MCF 10A (cell line): ENCODE data around the gene CASP1. TPM values are rescaled to one million over a fixed set of nuclear protein-coding genes. Genes with fewer than 3 reads are reported as not detected.

Source experiments
- BruUV-seq: library from RNA; stranded (reverse); fragments of 400-500 nt; replicated peaks from 2 replicates; lab custom pipeline; 2021; lab: Mats Ljungman, UMichigan
- CTCF ChIA-PET: fragments of 300-600 bp; sonication (Branson Sonifier 250); formaldehyde crosslinking; extraction: SDS; loops from one replicate; lab custom pipeline; 2021; ENCODE audit warnings: antibody characterized with exemption, inconsistent platforms; lab: Yijun Ruan, JAX
- POLR2A ChIA-PET: fragments of 300-600, 350-650 bp; sonication (Branson Sonifier 250); formaldehyde crosslinking; extraction: SDS; loops from one replicate; lab custom pipeline; 2020; ENCODE audit warnings: antibody characterized with exemption, inconsistent platforms; lab: Yijun Ruan, JAX
- DNase-seq: peaks from one replicate; pipeline ENCODE4 v3.0.0-alpha.2; 2018; ENCODE audit not compliant: unreplicated experiment
- H3K27ac Mint-ChIP-seq: one replicate; pipeline ENCODE4 v1.8.0; 2022; ENCODE audit warnings: mild to moderate bottlenecking, low read depth, mixed read lengths; ENCODE audit not compliant: unreplicated experiment
- H3K27me3 Mint-ChIP-seq: one replicate; pipeline ENCODE4 v1.8.0; 2022; ENCODE audit warnings: mixed read lengths; ENCODE audit not compliant: insufficient read depth, unreplicated experiment
- H3K36me3 Mint-ChIP-seq: one replicate; pipeline ENCODE4 v1.8.0; 2022; ENCODE audit warnings: mild to moderate bottlenecking, moderate library complexity, mixed read lengths; ENCODE audit not compliant: insufficient read depth, unreplicated experiment
- H3K4me1 Mint-ChIP-seq: one replicate; pipeline ENCODE4 v1.8.0; 2022; ENCODE audit warnings: mixed read lengths; ENCODE audit not compliant: insufficient read depth, unreplicated experiment
- H3K4me3 Mint-ChIP-seq: one replicate; pipeline ENCODE4 v1.8.0; 2022; ENCODE audit warnings: mild to moderate bottlenecking, moderate library complexity, mixed read lengths; ENCODE audit not compliant: unreplicated experiment
- H3K9me3 Mint-ChIP-seq: one replicate; pipeline ENCODE4 v1.8.0; 2022; ENCODE audit warnings: mixed read lengths; ENCODE audit not compliant: unreplicated experiment
- intact Hi-C: fragments of 100-400 bp; cut with micrococcal nuclease; formaldehyde crosslinking; loops from 2 replicates; pipeline ENCODE4 v1.14.1; 2022
- total RNA-seq: library from RNA; stranded (reverse); gene quantifications from 2 replicates; pipeline ENCODE4 v1.2.3, GENCODE V29; 2022
- TF ChIP-seq, protein P1 (sequence below): fragments of 200-600 bp; IDR thresholded peaks from one replicate; pipeline ENCODE4 v1.8.0; 2022; ENCODE audit warnings: antibody characterized with exemption, mild to moderate bottlenecking; ENCODE audit not compliant: unreplicated experiment

CASP1 gene
- total RNA-seq, 1 experiment from 2014 or later, result 27.2 TPM

- TF ChIP-seq, protein P1, sequence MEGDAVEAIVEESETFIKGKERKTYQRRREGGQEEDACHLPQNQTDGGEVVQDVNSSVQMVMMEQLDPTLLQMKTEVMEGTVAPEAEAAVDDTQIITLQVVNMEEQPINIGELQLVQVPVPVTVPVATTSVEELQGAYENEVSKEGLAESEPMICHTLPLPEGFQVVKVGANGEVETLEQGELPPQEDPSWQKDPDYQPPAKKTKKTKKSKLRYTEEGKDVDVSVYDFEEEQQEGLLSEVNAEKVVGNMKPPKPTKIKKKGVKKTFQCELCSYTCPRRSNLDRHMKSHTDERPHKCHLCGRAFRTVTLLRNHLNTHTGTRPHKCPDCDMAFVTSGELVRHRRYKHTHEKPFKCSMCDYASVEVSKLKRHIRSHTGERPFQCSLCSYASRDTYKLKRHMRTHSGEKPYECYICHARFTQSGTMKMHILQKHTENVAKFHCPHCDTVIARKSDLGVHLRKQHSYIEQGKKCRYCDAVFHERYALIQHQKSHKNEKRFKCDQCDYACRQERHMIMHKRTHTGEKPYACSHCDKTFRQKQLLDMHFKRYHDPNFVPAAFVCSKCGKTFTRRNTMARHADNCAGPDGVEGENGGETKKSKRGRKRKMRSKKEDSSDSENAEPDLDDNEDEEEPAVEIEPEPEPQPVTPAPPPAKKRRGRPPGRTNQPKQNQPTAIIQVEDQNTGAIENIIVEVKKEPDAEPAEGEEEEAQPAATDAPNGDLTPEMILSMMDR, result no peak
- ChIA-PET POLR2A (interaction anchor here (1.2 kb wide), 1 partner anchor 12 kb away, joined by 3 read pairs; no protein-coding TSS in a partner anchor), CTCF (interaction anchor here (0.7 kb wide), 1 partner anchor 384 kb away, joined by 3 read pairs; no protein-coding TSS in a partner anchor)
- no peaks in the 10 kb centered on the region for H3K36me3 Mint-ChIP-seq
- intact Hi-C loops, result no loop called here
- no peak overlapping the region for H3K4me3 Mint-ChIP-seq
- BruUV-seq, result no TSS peak
- no peak for DNase-seq
- no peaks in the 10 kb centered on the region for H3K9me3 Mint-ChIP-seq
- no peaks in the 10 kb centered on the region for H3K27me3 Mint-ChIP-seq
- H3K27ac Mint-ChIP-seq, result no peak overlapping the region
- no peaks in the 10 kb centered on the region for H3K4me1 Mint-ChIP-seq
Measured at GRCh38 chr11:105054723-105055493, 20.0 kb upstream of the CASP1 start.

GRCh38 chr11:105052487-105052886 lies 17.5 kb upstream of the CASP1 start:
- DNase-seq, result no peak
- Mint-ChIP-seq H3K4me3 (no peak overlapping the region), H3K27ac (no peak overlapping the region), H3K27me3 (no peaks in the 10 kb centered on the region), H3K36me3 (no peaks in the 10 kb centered on the region), H3K4me1 (peaks cover 9% of the 10 kb centered on the region), H3K9me3 (no peaks in the 10 kb centered on the region)
- POLR2A ChIA-PET, result no interaction called here
- no TSS peak for BruUV-seq
- intact Hi-C loops, result no loop called here
- TF ChIP-seq, protein P1, result no peak
- CTCF ChIA-PET, result no interaction called here

GRCh38 chr11:105051559-105051958 lies 16.6 kb upstream of the CASP1 start:
- BruUV-seq, result no TSS peak
- no peak for DNase-seq
- ChIA-PET POLR2A (no interaction called here), CTCF (no interaction called here)
- Mint-ChIP-seq H3K4me1 (peaks cover 18% of the 10 kb centered on the region), H3K27ac (no peak overlapping the region), H3K4me3 (no peak overlapping the region), H3K9me3 (no peaks in the 10 kb centered on the region), H3K36me3 (no peaks in the 10 kb centered on the region), H3K27me3 (no peaks in the 10 kb centered on the region)
- TF ChIP-seq, protein P1, result no peak
- intact Hi-C loops, result no loop called here

- Mint-ChIP-seq H3K27ac (no peak overlapping the region), H3K4me3 (no peak overlapping the region), H3K4me1 (peaks cover 39% of the 10 kb centered on the region), H3K36me3 (no peaks in the 10 kb centered on the region), H3K9me3 (no peaks in the 10 kb centered on the region), H3K27me3 (no peaks in the 10 kb centered on the region)
- intact Hi-C loops, result loop anchor here (10.0 kb wide), 1 partner anchor 85 kb away; the partner anchor contains the start of gene CARD18
- BruUV-seq, result no TSS peak
- TF ChIP-seq, protein P1, result no peak
- ChIA-PET CTCF (no interaction called here), POLR2A (no interaction called here)
- no peak for DNase-seq
Measured at GRCh38 chr11:105049481-105049880, 14.5 kb upstream of the CASP1 start.
